AG09309 (cell line): ENCODE results near the gene ADAMTS2.

Source experiments
- DNase-seq: peaks from one replicate; pipeline ENCODE4 v3.0.0-alpha.2; 2010; ENCODE audit warnings: low read depth
- H3K4me3 ChIP-seq: 2 replicates; pipeline ENCODE4 v1.5.1; 2011; ENCODE audit warnings: mild to moderate bottlenecking, low read depth, low read length, moderate library complexity; ENCODE audit not compliant: control insufficient read depth
- CTCF ChIP-seq: IDR thresholded peaks from 2 replicates; pipeline ENCODE4 v1.5.1; 2011; ENCODE audit warnings: mild to moderate bottlenecking, low read depth, low read length, inconsistent platforms; ENCODE audit not compliant: insufficient read depth, control insufficient read depth; ENCODE audit errors: missing control alignments

The ADAMTS2 gene

GRCh38 chr5:179192891-179193470, 152.3 kb downstream of the ADAMTS2 start:
- DNase-seq: no peak
- TF ChIP-seq CTCF: no peak
- no peak overlapping the region for H3K4me3 ChIP-seq

- TF ChIP-seq CTCF: no peak
- no peak overlapping the region for H3K4me3 ChIP-seq
- no peak for DNase-seq
Measured at GRCh38 chr5:179192185-179192890, 152.9 kb downstream of the ADAMTS2 start.

GRCh38 chr5:179191506-179192184, 153.6 kb downstream of the ADAMTS2 start:
- no peak for DNase-seq
- TF ChIP-seq CTCF: no peak

GRCh38 chr5:179190851-179191505, 154.3 kb downstream of the ADAMTS2 start:
- no peak for DNase-seq
- no peak overlapping the region for H3K4me3 ChIP-seq
- TF ChIP-seq CTCF: no peak

More at GRCh38 chr5:179191506-179192184, 153.6 kb downstream of the ADAMTS2 start:
- H3K4me3 ChIP-seq: no peak overlapping the region

- TF ChIP-seq CTCF: no peak
- no peak overlapping the region for H3K4me3 ChIP-seq
- DNase-seq: no peak
Measured at GRCh38 chr5:179188636-179189035, 156.6 kb downstream of the ADAMTS2 start.

- H3K4me3 ChIP-seq: no peak overlapping the region
- DNase-seq: no peak
- TF ChIP-seq CTCF: no peak
Measured at GRCh38 chr5:179187681-179188575, 157.3 kb downstream of the ADAMTS2 start.
